Stimulated activated naive CD8-positive, alpha-beta T cell treated with anti-CD3 and anti-CD28 coated beads, Interleukin-15, amount 100 ng/mL, for 72 hours (primary cell): ENCODE data around the gene PPIP5K1.

Experiments used
- ATAC-seq: fragments of 150-1000 bp; cut with Tn5 transposase; 2 replicates; pipeline ENCODE4 v1.10.0; 2021; ENCODE audit warnings: mild to moderate bottlenecking, moderate library complexity
- DNase-seq, 2 donors: peaks; one replicate each; pipeline ENCODE4 v3.0.0; 2021 to 2022
- H3K27ac Mint-ChIP-seq, 2 donors: one replicate each; pipeline ENCODE4 v1.8.0; 2022; ENCODE audit warnings: mild to moderate bottlenecking in 2 of 2, mixed read lengths in 2 of 2, moderate library complexity in 2 of 2
- H3K27me3 Mint-ChIP-seq: one replicate; pipeline ENCODE4 v1.8.0; 2022; ENCODE audit warnings: mixed read lengths
- H3K4me1 Mint-ChIP-seq: one replicate; pipeline ENCODE4 v1.8.0; 2022; ENCODE audit warnings: mild to moderate bottlenecking, mixed read lengths
- H3K4me3 Mint-ChIP-seq, 2 donors: one replicate each; pipeline ENCODE4 v1.8.0; 2022; ENCODE audit warnings: mild to moderate bottlenecking in 2 of 2, mixed read lengths in 2 of 2, moderate library complexity in 1 of 2
- H3K9me3 Mint-ChIP-seq, 2 donors: one replicate each; pipeline ENCODE4 v1.8.0; 2022; ENCODE audit warnings: mixed read lengths in 2 of 2

The PPIP5K1 gene

GRCh38 chr15:43515741-43516140 lies 74.3 kb downstream of the PPIP5K1 start:
- Mint-ChIP-seq H3K4me1 (peaks cover 61% of the 10 kb centered on the region), H3K9me3 (no peaks in the 10 kb centered on the region), H3K4me3 (no peak overlapping the region), H3K27me3 (peaks cover 59% of the 10 kb centered on the region), H3K27ac (no peak overlapping the region)
- ATAC-seq (no peak), DNase-seq (no peak)

GRCh38 chr15:43514241-43515057 lies 75.6 kb downstream of the PPIP5K1 start:
- Mint-ChIP-seq H3K4me1 (peaks cover 74% of the 10 kb centered on the region), H3K4me3 (peak overlapping the region in 1 of 2 donors; percentile 50), H3K27me3 (peaks cover 57% of the 10 kb centered on the region), H3K27ac (no peak overlapping the region), H3K9me3 (no peaks in the 10 kb centered on the region)
- ATAC-seq = no peak
- DNase-seq = peak in 1 of 2 donors; percentile 21

GRCh38 chr15:43513550-43513949 lies 76.5 kb downstream of the PPIP5K1 start:
- Mint-ChIP-seq H3K27me3 (peaks cover 48% of the 10 kb centered on the region), H3K9me3 (no peaks in the 10 kb centered on the region), H3K4me1 (peaks cover 67% of the 10 kb centered on the region), H3K27ac (no peak overlapping the region), H3K4me3 (no peak overlapping the region)
- no peak for ATAC-seq
- no peak for DNase-seq

GRCh38 chr15:43511012-43511885 lies 78.8 kb downstream of the PPIP5K1 start:
- peaks cover 44% of the 10 kb centered on the region for H3K4me1 Mint-ChIP-seq
- H3K9me3 Mint-ChIP-seq = no peaks in the 10 kb centered on the region
- H3K27ac Mint-ChIP-seq = peak overlapping the region in 1 of 2 donors; percentile 96
- ATAC-seq (no peak), DNase-seq (peak; percentile 23 to 26)
- H3K4me3 Mint-ChIP-seq = peak overlapping the region; percentile 90 to 93
- H3K27me3 Mint-ChIP-seq = peaks cover 25% of the 10 kb centered on the region

GRCh38 chr15:43510200-43511011 lies 79.6 kb downstream of the PPIP5K1 start:
- Mint-ChIP-seq H3K4me3 (peak overlapping the region; percentile 90 to 93), H3K9me3 (no peaks in the 10 kb centered on the region), H3K27me3 (peaks cover 17% of the 10 kb centered on the region), H3K27ac (peak overlapping the region; percentile 91 to 96), H3K4me1 (peaks cover 36% of the 10 kb centered on the region)
- ATAC-seq (peak; percentile 97), DNase-seq (peak; percentile 95 to 98)

GRCh38 chr15:43509660-43510199 lies 80.3 kb downstream of the PPIP5K1 start:
- H3K4me3 Mint-ChIP-seq = peak overlapping the region; percentile 90 to 93
- H3K9me3 Mint-ChIP-seq = no peaks in the 10 kb centered on the region
- peak overlapping the region in 1 of 2 donors; percentile 91 for H3K27ac Mint-ChIP-seq
- peaks cover 36% of the 10 kb centered on the region for H3K4me1 Mint-ChIP-seq
- ATAC-seq = no peak
- no peak for DNase-seq
- peaks cover 17% of the 10 kb centered on the region for H3K27me3 Mint-ChIP-seq

- Mint-ChIP-seq H3K4me3 (peak overlapping the region in 1 of 2 donors; percentile 93), H3K27ac (no peak overlapping the region), H3K4me1 (peaks cover 31% of the 10 kb centered on the region), H3K27me3 (peaks cover 17% of the 10 kb centered on the region), H3K9me3 (no peaks in the 10 kb centered on the region)
- ATAC-seq (no peak), DNase-seq (no peak)
Observed at GRCh38 chr15:43508991-43509659, 80.9 kb downstream of the PPIP5K1 start.

GRCh38 chr15:43508421-43508820 lies 81.6 kb downstream of the PPIP5K1 start:
- H3K27ac Mint-ChIP-seq = no peak overlapping the region
- no peak overlapping the region for H3K4me3 Mint-ChIP-seq
- DNase-seq (no peak), ATAC-seq (no peak)
- peaks cover 17% of the 10 kb centered on the region for H3K27me3 Mint-ChIP-seq
- H3K9me3 Mint-ChIP-seq = no peaks in the 10 kb centered on the region
- H3K4me1 Mint-ChIP-seq = peaks cover 24% of the 10 kb centered on the region

- H3K4me3 Mint-ChIP-seq = no peak overlapping the region
- H3K9me3 Mint-ChIP-seq = no peaks in the 10 kb centered on the region
- peaks cover 13% of the 10 kb centered on the region for H3K4me1 Mint-ChIP-seq
- no peaks in the 10 kb centered on the region for H3K27me3 Mint-ChIP-seq
- ATAC-seq (no peak), DNase-seq (no peak)
- no peak overlapping the region for H3K27ac Mint-ChIP-seq
Observed at GRCh38 chr15:43505738-43506137, 84.3 kb downstream of the PPIP5K1 start.

GRCh38 chr15:43499635-43500034 lies 90.4 kb downstream of the PPIP5K1 start:
- H3K27me3 Mint-ChIP-seq = no peaks in the 10 kb centered on the region
- ATAC-seq = no peak
- H3K4me1 Mint-ChIP-seq = no peaks in the 10 kb centered on the region
- no peak overlapping the region for H3K4me3 Mint-ChIP-seq
- no peak overlapping the region for H3K27ac Mint-ChIP-seq
- DNase-seq = no peak
- no peaks in the 10 kb centered on the region for H3K9me3 Mint-ChIP-seq

GRCh38 chr15:43498990-43499389 lies 91.0 kb downstream of the PPIP5K1 start:
- H3K4me3 Mint-ChIP-seq = no peak overlapping the region
- H3K9me3 Mint-ChIP-seq = no peaks in the 10 kb centered on the region
- H3K27me3 Mint-ChIP-seq = no peaks in the 10 kb centered on the region
- no peak overlapping the region for H3K27ac Mint-ChIP-seq
- no peak for DNase-seq
- no peaks in the 10 kb centered on the region for H3K4me1 Mint-ChIP-seq
- ATAC-seq = no peak

- H3K4me3 Mint-ChIP-seq = peak overlapping the region; percentile 88 to 93
- H3K27me3 Mint-ChIP-seq = no peaks in the 10 kb centered on the region
- peak overlapping the region in 1 of 2 donors; percentile 47 for H3K27ac Mint-ChIP-seq
- no peak for ATAC-seq
- DNase-seq = no peak
- H3K9me3 Mint-ChIP-seq = no peaks in the 10 kb centered on the region
- peaks cover 29% of the 10 kb centered on the region for H3K4me1 Mint-ChIP-seq
Observed at GRCh38 chr15:43493703-43494472, 96.1 kb downstream of the PPIP5K1 start.

- ATAC-seq (peak; percentile 100), DNase-seq (peak; percentile 91 to 94)
- H3K4me1 Mint-ChIP-seq = peaks cover 31% of the 10 kb centered on the region
- H3K4me3 Mint-ChIP-seq = peak within 1 kb of the TSS; percentile 88 to 93
- no peaks in the 10 kb centered on the region for H3K27me3 Mint-ChIP-seq
- H3K27ac Mint-ChIP-seq = peak within 1 kb of the TSS; percentile 95 to 99
- no peaks in the 10 kb centered on the region for H3K9me3 Mint-ChIP-seq
Observed at GRCh38 chr15:43492673-43493601, 97.1 kb downstream of the PPIP5K1 start, which contains the start of gene TP53BP1. Gene TP53BP1, minus strand, starts transcription at chr15:43493156. Its CDS starts 113 bp downstream, at chr15:43493043.
